ENCODE measurements around the gene AAMP.
A peak's percentile ranks its signal among the peaks of the same experiment; 100 is the strongest.

The AAMP gene

GRCh38 chr2:218226903-218227302 is 43.0 kb downstream of the AAMP start:
- TF ChIP-seq, protein P1, sequence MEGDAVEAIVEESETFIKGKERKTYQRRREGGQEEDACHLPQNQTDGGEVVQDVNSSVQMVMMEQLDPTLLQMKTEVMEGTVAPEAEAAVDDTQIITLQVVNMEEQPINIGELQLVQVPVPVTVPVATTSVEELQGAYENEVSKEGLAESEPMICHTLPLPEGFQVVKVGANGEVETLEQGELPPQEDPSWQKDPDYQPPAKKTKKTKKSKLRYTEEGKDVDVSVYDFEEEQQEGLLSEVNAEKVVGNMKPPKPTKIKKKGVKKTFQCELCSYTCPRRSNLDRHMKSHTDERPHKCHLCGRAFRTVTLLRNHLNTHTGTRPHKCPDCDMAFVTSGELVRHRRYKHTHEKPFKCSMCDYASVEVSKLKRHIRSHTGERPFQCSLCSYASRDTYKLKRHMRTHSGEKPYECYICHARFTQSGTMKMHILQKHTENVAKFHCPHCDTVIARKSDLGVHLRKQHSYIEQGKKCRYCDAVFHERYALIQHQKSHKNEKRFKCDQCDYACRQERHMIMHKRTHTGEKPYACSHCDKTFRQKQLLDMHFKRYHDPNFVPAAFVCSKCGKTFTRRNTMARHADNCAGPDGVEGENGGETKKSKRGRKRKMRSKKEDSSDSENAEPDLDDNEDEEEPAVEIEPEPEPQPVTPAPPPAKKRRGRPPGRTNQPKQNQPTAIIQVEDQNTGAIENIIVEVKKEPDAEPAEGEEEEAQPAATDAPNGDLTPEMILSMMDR (IDR thresholded peaks at IDR 0.05; ENCODE audit: low read depth, low read length), result no peak
- H3K4me3 ChIP-seq (ENCODE audit: low read depth, low read length), result no peak overlapping the region

DNA sequence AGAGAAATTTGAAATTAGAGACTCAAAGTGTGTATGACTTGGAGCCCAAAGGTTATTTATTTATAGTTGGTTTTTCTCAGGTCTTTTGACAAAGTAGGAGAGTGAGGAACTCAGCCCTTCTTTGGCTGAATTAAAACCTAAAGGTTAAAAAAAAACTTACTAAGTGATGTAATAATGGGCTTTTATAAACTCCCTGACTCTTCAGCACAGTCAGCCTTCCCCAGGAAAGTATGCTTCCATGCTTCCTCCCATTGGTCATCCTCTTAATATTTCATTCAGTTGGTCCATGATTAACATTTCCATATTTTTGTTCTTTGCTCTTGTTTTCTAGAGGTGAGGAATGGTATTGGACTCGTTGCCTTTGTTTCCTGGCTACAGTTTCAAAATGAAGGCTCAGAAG is 45.8 kb downstream of the AAMP start:
- no peak overlapping the region for H3K4me3 ChIP-seq (ENCODE audit: low read depth, low read length)
- TF ChIP-seq, protein P1 (IDR thresholded peaks at IDR 0.05; ENCODE audit: low read depth, low read length), result no peak

DNA sequence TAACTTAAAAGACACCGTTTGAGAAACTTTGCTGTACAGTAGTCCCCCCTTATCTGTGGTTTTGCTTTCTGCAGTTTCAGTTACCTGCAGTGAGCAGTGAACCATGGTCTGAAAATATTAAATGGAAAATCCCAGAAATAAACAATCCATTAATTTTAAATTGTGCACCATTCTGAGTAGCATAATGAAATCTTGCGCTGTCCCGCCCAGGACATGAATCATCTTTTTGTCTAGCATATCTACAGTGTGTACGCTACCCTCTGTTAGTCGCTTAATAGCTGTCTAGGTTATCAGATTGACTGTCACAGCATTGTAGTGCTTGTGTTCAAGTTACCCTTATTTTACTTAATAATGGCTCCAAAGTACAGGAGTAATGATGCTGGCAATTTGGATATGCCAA is 46.9 kb downstream of the AAMP start:
- no peak overlapping the region for H3K4me3 ChIP-seq (ENCODE audit: low read depth, low read length)
- TF ChIP-seq, protein P1 (IDR thresholded peaks at IDR 0.05; ENCODE audit: low read depth, low read length), result no peak

DNA sequence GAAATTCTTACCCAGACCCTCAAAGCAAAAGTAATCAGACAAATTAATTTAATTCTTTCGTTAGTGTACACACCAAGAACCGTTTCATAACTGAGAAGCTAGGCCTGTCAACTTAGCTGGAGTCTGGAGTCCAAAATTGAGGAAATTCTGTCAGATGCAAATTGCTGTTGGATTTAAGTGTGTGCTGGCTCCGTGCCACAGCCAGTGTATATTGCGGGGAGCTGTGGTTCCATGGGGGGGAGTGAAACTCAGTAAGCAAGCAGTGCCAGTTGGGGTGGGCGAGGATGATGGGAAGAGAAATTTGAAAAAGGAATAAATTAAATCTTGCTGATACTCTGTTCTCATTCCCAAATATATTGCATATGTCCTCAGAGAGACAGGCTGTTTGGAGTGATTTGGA is 48.9 kb downstream of the AAMP start:
- H3K4me3 ChIP-seq (ENCODE audit: low read depth, low read length), result no peak overlapping the region
- TF ChIP-seq, protein P1 (IDR thresholded peaks at IDR 0.05; ENCODE audit: low read depth, low read length), result no peak

DNA sequence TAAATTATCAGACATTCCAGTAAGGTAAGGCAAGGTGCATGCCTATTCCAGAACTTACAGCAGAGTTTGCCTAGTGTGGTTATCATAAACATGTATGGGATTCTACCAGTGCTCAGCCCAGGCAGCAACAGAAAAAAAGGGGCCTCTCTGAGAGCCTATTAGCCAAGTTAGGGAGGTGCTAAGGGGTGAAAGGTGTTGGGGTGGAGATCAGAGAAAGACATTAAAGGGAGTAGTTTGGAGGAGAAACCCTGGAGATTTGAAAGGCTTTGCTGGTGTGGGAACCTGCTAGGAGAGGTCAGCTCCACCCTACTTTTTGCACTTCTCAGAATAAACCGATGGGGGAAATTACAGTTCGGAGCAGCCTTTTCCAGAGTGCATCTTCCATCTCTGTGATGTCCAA is 50.0 kb downstream of the AAMP start:
- H3K4me3 ChIP-seq (ENCODE audit: low read depth, low read length), result peak overlapping the region; percentile 98
- TF ChIP-seq, protein P1 (IDR thresholded peaks at IDR 0.05; ENCODE audit: low read depth, low read length), result no peak

- H3K4me3 ChIP-seq (ENCODE audit: low read depth, low read length), result peak overlapping the region; percentile 98
- TF ChIP-seq, protein P1 (IDR thresholded peaks at IDR 0.05; ENCODE audit: low read depth, low read length), result no peak
Measured at GRCh38 chr2:218218268-218219185, 51.4 kb downstream of the AAMP start.
